ENCODE results near the gene UGT1A7. TPM values are rescaled to one million over a fixed set of nuclear protein-coding genes. Genes with fewer than 3 reads are reported as not detected.

Gene UGT1A7
- total RNA-seq, 1 donor from 2014 or later = 0.53 TPM

DNA sequence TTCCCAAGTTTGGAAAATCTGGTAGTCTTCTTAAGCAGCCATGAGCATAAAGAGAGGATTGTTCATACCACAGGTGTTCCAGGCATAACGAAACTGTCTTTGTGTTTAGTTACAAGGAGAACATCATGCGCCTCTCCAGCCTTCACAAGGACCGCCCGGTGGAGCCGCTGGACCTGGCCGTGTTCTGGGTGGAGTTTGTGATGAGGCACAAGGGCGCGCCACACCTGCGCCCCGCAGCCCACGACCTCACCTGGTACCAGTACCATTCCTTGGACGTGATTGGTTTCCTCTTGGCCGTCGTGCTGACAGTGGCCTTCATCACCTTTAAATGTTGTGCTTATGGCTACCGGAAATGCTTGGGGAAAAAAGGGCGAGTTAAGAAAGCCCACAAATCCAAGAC, 90.5 kb downstream of the UGT1A7 start:
- Histone ChIP-seq H3K4me3 (ENCODE audit: low read depth, low read length) (no peak overlapping the region), H3K27me3 (ENCODE audit: control insufficient read depth, insufficient read depth, low read length) (no peaks in the 10 kb centered on the region), H3K36me3 (ENCODE audit: control insufficient read depth, insufficient read depth, low read length) (peaks cover 3% of the 10 kb centered on the region)
- FAIRE-seq = peak; percentile 82
- TF ChIP-seq CTCF (IDR thresholded peaks at IDR 0.05; ENCODE audit: insufficient read depth, low read length, severe bottlenecking) = no peak
- no peak for DNase-seq (ENCODE audit: low read depth)

GRCh38 chr2:233772583-233772982, 90.9 kb downstream of the UGT1A7 start:
- DNase-seq (ENCODE audit: low read depth) (no peak), FAIRE-seq (no peak)
- Histone ChIP-seq H3K27me3 (ENCODE audit: control insufficient read depth, insufficient read depth, low read length) (no peaks in the 10 kb centered on the region), H3K4me3 (ENCODE audit: low read depth, low read length) (no peak overlapping the region), H3K36me3 (ENCODE audit: control insufficient read depth, insufficient read depth, low read length) (peaks cover 3% of the 10 kb centered on the region)
- TF ChIP-seq CTCF (IDR thresholded peaks at IDR 0.05; ENCODE audit: insufficient read depth, low read length, severe bottlenecking) = no peak

DNA sequence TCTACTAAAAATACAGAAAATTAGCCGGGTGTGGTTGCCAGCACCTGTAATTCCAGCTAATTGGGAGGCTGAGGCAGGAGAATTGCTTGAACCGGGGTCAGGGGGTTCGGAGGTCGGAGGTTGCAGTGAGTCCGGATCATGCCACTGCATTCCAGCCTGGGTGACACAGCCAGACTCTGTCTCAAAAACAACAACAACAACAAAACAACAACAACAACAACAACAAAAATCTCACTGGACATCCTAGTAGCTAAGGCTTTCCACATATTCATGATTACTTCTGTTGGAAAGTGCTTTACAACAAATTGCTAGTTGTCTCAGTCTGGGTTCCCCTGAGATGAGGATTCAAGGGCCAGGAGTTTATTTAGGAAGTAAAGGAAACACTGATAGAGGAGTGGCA, 92.2 kb downstream of the UGT1A7 start:
- TF ChIP-seq CTCF (IDR thresholded peaks at IDR 0.05; ENCODE audit: insufficient read depth, low read length, severe bottlenecking) = no peak
- FAIRE-seq = peak; percentile 18
- DNase-seq (ENCODE audit: low read depth) = no peak
- Histone ChIP-seq H3K4me3 (ENCODE audit: low read depth, low read length) (no peak overlapping the region), H3K27me3 (ENCODE audit: control insufficient read depth, insufficient read depth, low read length) (no peaks in the 10 kb centered on the region), H3K36me3 (ENCODE audit: control insufficient read depth, insufficient read depth, low read length) (peaks cover 3% of the 10 kb centered on the region)

GRCh38 chr2:233775414-233775813, 93.7 kb downstream of the UGT1A7 start:
- Histone ChIP-seq H3K27me3 (ENCODE audit: control insufficient read depth, insufficient read depth, low read length) (no peaks in the 10 kb centered on the region), H3K36me3 (ENCODE audit: control insufficient read depth, insufficient read depth, low read length) (peaks cover 1% of the 10 kb centered on the region), H3K4me3 (ENCODE audit: low read depth, low read length) (no peak overlapping the region)
- no peak for TF ChIP-seq CTCF (IDR thresholded peaks at IDR 0.05; ENCODE audit: insufficient read depth, low read length, severe bottlenecking)
- FAIRE-seq = no peak
- DNase-seq (ENCODE audit: low read depth) = no peak

- DNase-seq (ENCODE audit: low read depth) (no peak), FAIRE-seq (no peak)
- no peak for TF ChIP-seq CTCF (IDR thresholded peaks at IDR 0.05; ENCODE audit: insufficient read depth, low read length, severe bottlenecking)
- no peak within 1 kb of the TSS for H3K4me3 ChIP-seq (ENCODE audit: low read depth, low read length)
- H3K36me3 ChIP-seq (ENCODE audit: control insufficient read depth, insufficient read depth, low read length) = no peaks in the 10 kb centered on the region
- no peaks in the 10 kb centered on the region for H3K27me3 ChIP-seq (ENCODE audit: control insufficient read depth, insufficient read depth, low read length)
Observed at GRCh38 chr2:233778030-233778429, 96.3 kb downstream of the UGT1A7 start, which contains the start of gene MROH2A. TSS of gene MROH2A (plus strand) at chr2:233778330. CDS start at chr2:233779359, 1,029 bp downstream.

DNA sequence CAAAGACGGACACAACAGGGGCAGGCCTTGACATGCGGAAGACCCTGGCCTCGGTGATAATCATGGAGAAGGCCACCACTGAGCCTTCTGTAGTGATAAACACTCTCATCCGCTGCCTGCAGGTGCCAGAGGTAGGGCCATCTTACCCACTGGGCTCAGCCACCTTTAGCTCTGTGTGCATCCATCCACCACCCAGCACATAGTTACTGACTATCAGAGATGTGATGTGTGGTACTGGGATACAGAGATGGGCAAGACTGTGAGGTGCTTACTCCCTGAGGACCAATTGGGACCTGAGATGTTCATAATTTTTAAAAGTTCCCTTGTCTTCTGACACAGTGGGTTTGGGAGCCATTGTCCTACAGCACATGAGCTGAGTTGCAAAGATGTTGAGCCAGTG, 98.0 kb downstream of the UGT1A7 start:
- TF ChIP-seq CTCF (IDR thresholded peaks at IDR 0.05; ENCODE audit: insufficient read depth, low read length, severe bottlenecking) = no peak
- FAIRE-seq (peak; percentile 18), DNase-seq (ENCODE audit: low read depth) (no peak)
- Histone ChIP-seq H3K36me3 (ENCODE audit: control insufficient read depth, insufficient read depth, low read length) (no peaks in the 10 kb centered on the region), H3K4me3 (ENCODE audit: low read depth, low read length) (no peak overlapping the region), H3K27me3 (ENCODE audit: control insufficient read depth, insufficient read depth, low read length) (no peaks in the 10 kb centered on the region)
